HG02840 (cell line): ENCODE measurements around the gene AKT1.

Experiments
- ATAC-seq: cut with Tn5 transposase; IDR thresholded peaks from one replicate; pipeline ENCODE4 v1.9.1; 2021; ENCODE audit warnings: mild to moderate bottlenecking, moderate library complexity, moderate number of reproducible peaks; ENCODE audit not compliant: unreplicated experiment, low FRiP score

The AKT1 gene

GRCh38 chr14:104787736-104788135 lies 7.8 kb downstream of the AKT1 start:
- no peak for ATAC-seq

GRCh38 chr14:104786726-104787675 lies 8.5 kb downstream of the AKT1 start:
- ATAC-seq: no peak

GRCh38 chr14:104786091-104786586 lies 9.4 kb downstream of the AKT1 start:
- no peak for ATAC-seq

GRCh38 chr14:104785708-104786080 lies 9.9 kb downstream of the AKT1 start:
- no peak for ATAC-seq

GRCh38 chr14:104784846-104785707 lies 10.5 kb downstream of the AKT1 start:
- no peak for ATAC-seq

- no peak for ATAC-seq
Measured at GRCh38 chr14:104784218-104784568, 11.4 kb downstream of the AKT1 start.

GRCh38 chr14:104783484-104784217 lies 11.9 kb downstream of the AKT1 start:
- no peak for ATAC-seq

- no peak for ATAC-seq
Measured at GRCh38 chr14:104782808-104783139, 12.8 kb downstream of the AKT1 start.

GRCh38 chr14:104782086-104782807 lies 13.3 kb downstream of the AKT1 start:
- no peak for ATAC-seq

- ATAC-seq: no peak
Measured at GRCh38 chr14:104781271-104782077, 14.1 kb downstream of the AKT1 start.

GRCh38 chr14:104780513-104781030 lies 15.0 kb downstream of the AKT1 start:
- ATAC-seq: no peak

GRCh38 chr14:104779776-104780512 lies 15.6 kb downstream of the AKT1 start:
- ATAC-seq: no peak

GRCh38 chr14:104778694-104779331 lies 16.7 kb downstream of the AKT1 start:
- no peak for ATAC-seq

- ATAC-seq: no peak
Measured at GRCh38 chr14:104777808-104778249, 17.7 kb downstream of the AKT1 start.

- ATAC-seq: no peak
Measured at GRCh38 chr14:104776961-104777807, 18.4 kb downstream of the AKT1 start.

GRCh38 chr14:104776481-104776880 lies 19.1 kb downstream of the AKT1 start:
- ATAC-seq: no peak

GRCh38 chr14:104775073-104775489 lies 20.5 kb downstream of the AKT1 start:
- ATAC-seq: no peak
